Stimulated activated memory B cell treated with anti-CD40 and anti-IgM and Interleukin-4, amounts not matched to agents 10 μg/mL and 1 μg/mL and 100 μg/mL, for 72 hours (primary cell): Measurements from ENCODE around the gene RAB11FIP5.

Experiments used
- ATAC-seq: fragments of 150-1000 bp; cut with Tn5 transposase; 2 replicates; pipeline ENCODE4 v1.10.0; 2021
- H3K27ac Mint-ChIP-seq: one replicate; pipeline ENCODE4 v1.8.0; 2022; ENCODE audit warnings: mild to moderate bottlenecking, mixed read lengths
- H3K27me3 Mint-ChIP-seq: one replicate; pipeline ENCODE4 v1.8.0; 2022; ENCODE audit warnings: mixed read lengths
- H3K36me3 Mint-ChIP-seq: one replicate; pipeline ENCODE4 v1.8.0; 2022; ENCODE audit warnings: mixed read lengths
- H3K4me1 Mint-ChIP-seq: one replicate; pipeline ENCODE4 v1.8.0; 2022; ENCODE audit warnings: mixed read lengths
- H3K4me3 Mint-ChIP-seq: one replicate; pipeline ENCODE4 v1.8.0; 2022; ENCODE audit warnings: mild to moderate bottlenecking, moderate library complexity, mixed read lengths
- H3K9me3 Mint-ChIP-seq: one replicate; pipeline ENCODE4 v1.8.0; 2022; ENCODE audit warnings: mixed read lengths

The RAB11FIP5 gene

DNA sequence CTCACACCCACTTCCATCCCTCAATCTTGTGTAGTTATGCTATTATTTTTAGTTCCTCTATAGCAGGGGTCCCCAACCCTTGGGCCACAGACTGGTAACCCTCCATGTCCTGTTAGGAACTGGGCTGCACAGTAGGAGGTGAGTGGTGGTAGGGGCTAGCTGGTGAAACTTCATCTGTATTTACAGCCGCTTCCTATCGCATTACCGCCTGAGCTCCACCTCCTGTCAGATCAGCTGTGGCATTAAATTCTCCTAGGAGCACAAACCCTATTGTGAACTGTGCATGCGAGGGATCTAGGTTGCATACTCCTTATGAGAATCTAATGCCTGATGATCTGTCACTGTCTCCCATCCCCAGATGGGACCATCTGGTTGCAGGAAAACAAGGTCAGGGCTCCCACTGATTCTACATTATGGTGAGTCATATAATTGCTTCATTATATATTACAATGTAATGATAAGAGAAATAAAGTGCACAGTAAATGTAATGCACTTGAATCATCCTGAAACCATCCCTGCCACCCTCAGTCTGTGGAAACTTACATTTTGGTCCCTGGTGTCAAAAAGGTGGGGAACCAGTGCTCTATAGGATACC lies 1.6 kb upstream of the RAB11FIP5 start:
- ATAC-seq = no peak
- Mint-ChIP-seq H3K36me3 (no peaks in the 10 kb centered on the region), H3K4me1 (peaks cover 14% of the 10 kb centered on the region), H3K4me3 (peak overlapping the region; percentile 38), H3K27ac (no peak overlapping the region), H3K9me3 (no peaks in the 10 kb centered on the region), H3K27me3 (no peaks in the 10 kb centered on the region)

DNA sequence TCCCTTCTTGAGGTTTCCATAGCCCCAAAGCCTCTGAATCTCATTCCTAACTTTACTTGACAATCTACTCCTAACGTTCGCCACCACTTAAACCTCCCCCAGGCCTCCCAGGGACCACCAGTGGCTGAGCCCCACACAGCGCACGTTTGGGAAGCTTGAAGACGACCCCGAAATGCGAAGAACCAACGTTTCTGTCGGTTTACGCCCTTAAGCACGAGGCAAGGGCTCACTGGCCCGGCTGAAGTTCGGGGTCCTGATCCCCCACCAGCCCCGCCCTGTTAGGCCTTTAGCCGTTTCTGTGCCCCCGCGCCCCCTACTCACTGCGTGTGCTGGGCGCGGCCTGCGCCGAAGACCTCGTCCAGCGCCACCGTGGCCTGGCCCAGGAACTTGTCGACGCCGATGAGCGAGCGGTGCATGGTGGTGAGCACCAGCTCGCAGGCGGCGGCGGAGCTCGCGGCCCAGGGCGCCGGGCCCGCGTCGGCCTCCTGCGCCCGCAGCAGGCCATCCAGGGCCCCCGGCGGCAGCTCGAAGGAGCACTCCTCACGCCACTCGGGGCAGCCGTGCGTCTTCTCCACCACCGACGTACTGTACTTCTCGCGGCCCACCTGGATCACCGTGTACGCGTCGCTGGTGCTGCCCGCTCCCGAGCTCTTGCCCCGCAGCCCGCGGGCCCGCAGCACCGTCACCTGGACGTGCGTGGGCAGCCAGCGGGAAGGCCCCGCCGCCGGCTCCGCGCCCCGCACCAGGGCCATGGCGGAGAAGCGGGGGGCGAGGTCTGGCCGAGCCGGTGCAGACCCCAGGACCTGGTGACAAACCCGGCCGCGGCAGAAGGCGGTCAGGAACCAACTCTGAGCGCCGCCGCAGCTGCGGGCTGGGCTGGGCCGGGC lies 479 bp downstream of the RAB11FIP5 start:
- Mint-ChIP-seq H3K27ac (no peak overlapping the region), H3K9me3 (no peaks in the 10 kb centered on the region), H3K4me3 (peak overlapping the region; percentile 60), H3K36me3 (no peaks in the 10 kb centered on the region), H3K4me1 (peaks cover 18% of the 10 kb centered on the region), H3K27me3 (no peaks in the 10 kb centered on the region)
- peak; percentile 31 for ATAC-seq

DNA sequence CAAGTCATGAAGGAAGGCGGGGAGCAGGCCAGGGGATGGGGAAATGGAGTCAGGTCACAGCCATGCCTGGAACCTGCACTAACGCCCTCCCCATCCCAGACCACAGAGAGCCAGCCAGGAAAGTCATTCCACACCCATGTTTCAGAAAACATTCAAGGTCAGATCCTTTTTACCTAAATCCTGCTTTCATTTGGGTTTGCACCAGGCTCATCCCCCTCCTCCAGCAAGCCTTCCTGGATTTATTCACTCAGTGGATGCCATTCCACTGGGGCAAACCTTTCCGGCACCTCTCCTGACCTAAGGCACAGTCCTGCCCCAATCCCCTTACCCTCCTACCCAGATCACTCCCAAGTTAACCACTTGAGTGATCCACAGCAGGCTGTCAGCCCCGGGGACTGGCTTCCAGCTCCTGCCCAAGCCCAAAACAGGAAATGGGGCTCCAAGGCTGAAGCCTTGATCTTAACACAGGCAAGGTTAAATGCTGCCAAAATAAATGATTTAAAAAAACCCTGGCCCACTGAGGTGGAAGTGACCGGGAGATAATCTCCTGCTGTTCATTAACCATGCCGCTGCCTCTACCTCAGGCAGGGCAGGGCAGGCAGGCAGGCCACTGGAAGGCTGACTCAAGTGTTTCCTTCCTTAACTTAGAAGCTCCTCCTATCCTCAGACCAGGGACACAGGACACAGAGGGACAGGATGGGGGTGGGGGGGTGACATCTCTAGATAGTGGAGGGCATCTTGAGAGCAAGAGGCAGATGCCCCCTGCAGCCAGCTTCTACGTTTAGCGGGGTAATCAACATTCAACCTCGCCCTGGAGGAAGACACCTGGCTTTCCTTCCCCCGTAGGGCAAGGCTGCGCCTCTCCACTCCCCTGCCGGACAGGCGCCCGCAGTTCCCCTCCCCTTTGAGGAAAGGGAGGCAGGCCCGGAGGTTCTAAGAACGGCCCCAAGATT lies 1.4 kb downstream of the RAB11FIP5 start:
- Mint-ChIP-seq H3K27me3 (no peaks in the 10 kb centered on the region), H3K4me3 (peak overlapping the region; percentile 60), H3K4me1 (peaks cover 24% of the 10 kb centered on the region), H3K36me3 (no peaks in the 10 kb centered on the region), H3K27ac (no peak overlapping the region), H3K9me3 (no peaks in the 10 kb centered on the region)
- ATAC-seq = no peak

DNA sequence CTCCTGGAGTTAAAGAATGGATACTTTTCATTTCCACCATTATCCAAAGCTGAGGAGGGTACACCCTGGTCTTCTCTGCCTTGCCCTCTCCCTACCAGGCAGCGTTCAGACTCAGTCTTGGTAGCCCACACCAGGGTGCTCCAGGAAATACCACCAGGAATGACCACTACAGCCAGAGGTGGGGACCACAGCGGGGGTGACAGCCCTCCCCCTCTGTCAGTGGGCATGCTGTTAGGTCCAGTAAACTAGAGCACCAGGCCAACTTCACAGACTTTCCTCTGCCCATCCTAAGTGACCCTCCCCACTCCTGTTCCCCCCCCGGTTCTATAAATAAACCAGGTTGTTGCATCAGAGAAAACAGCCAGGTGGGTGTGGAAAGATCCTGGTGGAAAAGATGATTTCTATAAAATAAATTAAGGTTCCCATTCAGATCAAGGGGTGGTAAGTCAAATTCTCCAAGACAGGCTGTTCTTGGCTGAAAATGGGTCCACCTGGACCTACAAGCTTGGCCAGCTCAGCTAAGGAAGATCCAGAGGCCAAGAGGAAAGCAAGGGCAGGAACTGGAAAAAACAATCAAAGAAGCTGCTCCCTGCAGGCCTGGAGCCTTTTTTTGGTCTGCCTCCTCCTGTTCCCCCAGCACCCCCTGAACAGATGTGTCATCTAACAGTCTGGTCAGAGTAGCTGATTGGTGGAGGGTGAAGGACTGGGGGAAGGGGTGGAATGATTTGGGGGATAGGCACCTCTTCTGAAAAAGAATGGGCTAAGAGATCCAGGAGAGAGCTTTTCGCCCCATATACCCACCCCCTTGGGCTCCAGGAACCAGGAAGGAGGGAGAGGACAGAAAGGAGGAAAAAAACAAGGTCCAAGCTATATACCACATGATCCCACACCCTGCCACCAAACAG lies 2.3 kb downstream of the RAB11FIP5 start:
- no peaks in the 10 kb centered on the region for H3K9me3 Mint-ChIP-seq
- no peak for ATAC-seq
- no peaks in the 10 kb centered on the region for H3K27me3 Mint-ChIP-seq
- peaks cover 24% of the 10 kb centered on the region for H3K4me1 Mint-ChIP-seq
- no peaks in the 10 kb centered on the region for H3K36me3 Mint-ChIP-seq
- H3K27ac Mint-ChIP-seq = no peak overlapping the region
- no peak overlapping the region for H3K4me3 Mint-ChIP-seq

DNA sequence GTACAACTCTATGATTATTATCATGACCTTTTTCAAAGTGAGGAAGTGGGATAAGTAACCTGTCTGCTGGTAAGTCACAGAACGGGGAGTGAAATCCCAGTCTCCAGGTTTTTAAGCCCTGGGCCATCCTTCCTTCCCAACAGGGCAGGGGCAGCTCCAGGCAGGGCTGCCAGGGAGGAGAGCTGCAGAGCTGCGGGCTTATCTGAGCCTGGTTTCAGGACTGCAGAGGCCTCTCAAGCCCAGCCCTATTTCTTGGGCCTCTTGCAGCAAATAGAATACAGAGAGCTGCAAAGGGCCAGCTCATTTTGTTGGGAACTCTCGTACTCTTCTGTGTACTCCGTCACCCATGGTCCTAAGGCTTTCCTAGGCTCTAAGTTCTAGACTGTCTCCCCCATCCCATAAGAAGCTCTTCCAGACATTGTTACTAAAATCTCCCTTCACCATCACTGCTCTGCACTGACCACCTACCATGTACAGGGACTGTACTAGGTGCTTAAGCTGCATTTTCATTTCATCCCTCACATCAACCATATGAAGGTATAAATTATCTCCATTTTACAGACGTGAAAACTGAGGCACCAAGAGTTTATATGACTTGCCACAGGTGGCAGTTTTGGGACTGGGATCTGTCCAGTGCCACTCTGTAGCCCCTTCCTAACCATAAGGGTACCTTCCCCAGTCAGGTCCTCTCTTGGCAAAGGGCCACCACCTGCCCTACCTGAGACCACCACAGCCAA lies 3.1 kb downstream of the RAB11FIP5 start:
- Mint-ChIP-seq H3K4me3 (no peak overlapping the region), H3K27me3 (no peaks in the 10 kb centered on the region), H3K4me1 (peaks cover 24% of the 10 kb centered on the region), H3K36me3 (no peaks in the 10 kb centered on the region), H3K9me3 (no peaks in the 10 kb centered on the region), H3K27ac (no peak overlapping the region)
- no peak for ATAC-seq

DNA sequence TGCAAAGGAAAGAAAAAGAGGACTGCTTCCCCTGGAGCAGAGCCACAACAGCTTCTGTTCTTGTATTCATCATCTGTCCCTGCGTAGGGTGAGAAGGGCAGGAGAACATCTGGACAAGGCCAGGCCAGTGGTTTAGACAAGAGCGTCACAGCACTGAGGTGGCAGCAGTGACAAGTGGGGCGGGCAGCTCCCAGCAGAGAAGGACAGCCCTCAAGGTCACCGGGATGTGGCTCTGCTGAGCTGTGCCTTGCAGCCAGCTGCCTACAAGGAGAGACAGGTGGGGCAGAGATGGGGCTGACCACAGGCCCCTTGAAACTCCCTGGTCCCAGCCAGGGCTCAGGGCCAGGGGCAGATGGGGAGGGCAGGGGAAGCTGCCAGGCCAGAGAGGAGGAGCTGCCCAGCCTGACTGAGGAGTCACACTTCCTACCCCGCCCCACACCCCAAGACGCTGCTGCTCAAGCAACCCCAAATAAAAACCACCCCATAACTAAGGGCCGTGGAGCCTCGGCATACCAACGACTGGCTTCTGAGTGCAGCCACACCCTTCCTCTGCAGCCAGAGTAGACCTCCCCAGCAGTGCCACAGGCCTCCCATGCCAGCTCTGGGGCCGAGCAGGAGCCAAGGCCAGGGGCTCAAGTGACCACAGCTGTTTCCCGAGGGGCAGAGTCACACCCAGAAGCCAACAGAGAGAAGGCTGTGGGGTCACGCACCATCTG lies 5.4 kb downstream of the RAB11FIP5 start:
- H3K36me3 Mint-ChIP-seq = no peaks in the 10 kb centered on the region
- peaks cover 24% of the 10 kb centered on the region for H3K4me1 Mint-ChIP-seq
- no peak for ATAC-seq
- H3K27me3 Mint-ChIP-seq = no peaks in the 10 kb centered on the region
- no peaks in the 10 kb centered on the region for H3K9me3 Mint-ChIP-seq
- no peak overlapping the region for H3K27ac Mint-ChIP-seq
- H3K4me3 Mint-ChIP-seq = no peak overlapping the region

DNA sequence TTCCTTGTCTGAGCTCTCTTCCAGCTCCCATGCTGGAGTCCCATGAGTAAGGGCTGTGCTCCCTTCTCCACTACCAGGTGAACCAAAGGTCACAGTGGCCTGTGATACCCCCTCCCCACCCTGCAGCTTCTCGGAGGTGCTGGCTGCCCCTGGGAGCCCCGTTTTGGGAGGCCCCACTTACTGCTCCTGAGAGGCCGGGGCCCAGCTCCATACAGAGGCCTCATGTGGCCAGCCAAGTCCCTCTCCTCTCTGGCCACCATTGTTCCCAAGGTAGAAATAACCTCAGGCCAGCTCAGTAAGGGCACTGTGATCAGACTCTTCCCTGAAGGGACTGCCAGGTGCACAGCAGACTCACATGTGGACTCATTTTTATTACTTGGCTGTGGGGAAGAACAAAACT lies 6.0 kb downstream of the RAB11FIP5 start:
- H3K27me3 Mint-ChIP-seq = no peaks in the 10 kb centered on the region
- ATAC-seq = no peak
- no peaks in the 10 kb centered on the region for H3K9me3 Mint-ChIP-seq
- peaks cover 19% of the 10 kb centered on the region for H3K4me1 Mint-ChIP-seq
- no peak overlapping the region for H3K27ac Mint-ChIP-seq
- H3K36me3 Mint-ChIP-seq = no peaks in the 10 kb centered on the region
- H3K4me3 Mint-ChIP-seq = no peak overlapping the region

DNA sequence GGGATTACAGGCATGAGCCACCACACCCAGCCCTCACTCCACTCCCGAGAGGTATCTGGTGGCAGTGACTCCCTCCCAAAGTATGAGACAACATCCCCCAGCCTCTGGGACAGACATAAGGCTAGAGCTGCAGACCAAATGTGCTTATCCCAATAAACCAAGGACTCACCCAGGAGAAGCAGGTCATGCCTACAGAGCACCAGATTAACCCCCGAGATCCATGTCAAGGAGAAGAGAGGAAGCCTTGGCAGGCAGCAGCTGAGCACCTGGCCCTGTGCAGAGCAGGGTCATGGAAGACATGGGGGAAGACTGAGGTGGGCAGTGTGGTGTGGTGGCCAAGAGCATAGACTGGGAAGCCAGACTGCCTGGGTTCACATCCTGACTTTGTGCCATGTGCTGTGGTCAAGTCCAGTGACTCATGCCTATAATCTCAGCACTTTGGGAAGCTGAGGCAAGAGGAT lies 7.2 kb downstream of the RAB11FIP5 start:
- Mint-ChIP-seq H3K4me3 (no peak overlapping the region), H3K27me3 (no peaks in the 10 kb centered on the region), H3K27ac (no peak overlapping the region), H3K36me3 (no peaks in the 10 kb centered on the region), H3K9me3 (no peaks in the 10 kb centered on the region), H3K4me1 (peaks cover 10% of the 10 kb centered on the region)
- ATAC-seq = no peak

DNA sequence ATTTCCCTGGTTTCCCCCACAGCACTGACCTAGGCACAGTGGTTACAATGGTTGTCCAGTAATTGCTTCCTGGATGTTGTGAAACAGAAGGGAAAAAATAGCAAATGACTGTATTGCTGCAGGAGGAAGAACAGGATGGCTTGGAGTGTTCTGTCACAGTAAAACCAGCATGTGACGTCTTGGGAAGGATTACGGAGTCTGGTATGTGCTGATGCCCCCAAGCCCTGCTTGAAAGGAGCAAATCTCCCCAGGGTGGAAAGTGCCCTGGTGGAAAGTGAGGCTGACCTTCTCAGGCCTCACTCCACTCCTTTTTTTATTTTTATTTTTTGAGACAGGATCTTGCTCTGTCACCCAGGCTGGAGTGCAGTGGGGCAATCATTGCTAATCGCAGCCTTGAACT lies 7.8 kb downstream of the RAB11FIP5 start:
- no peaks in the 10 kb centered on the region for H3K36me3 Mint-ChIP-seq
- H3K27me3 Mint-ChIP-seq = no peaks in the 10 kb centered on the region
- no peak overlapping the region for H3K4me3 Mint-ChIP-seq
- peaks cover 10% of the 10 kb centered on the region for H3K4me1 Mint-ChIP-seq
- H3K9me3 Mint-ChIP-seq = no peaks in the 10 kb centered on the region
- H3K27ac Mint-ChIP-seq = no peak overlapping the region
- ATAC-seq = no peak

DNA sequence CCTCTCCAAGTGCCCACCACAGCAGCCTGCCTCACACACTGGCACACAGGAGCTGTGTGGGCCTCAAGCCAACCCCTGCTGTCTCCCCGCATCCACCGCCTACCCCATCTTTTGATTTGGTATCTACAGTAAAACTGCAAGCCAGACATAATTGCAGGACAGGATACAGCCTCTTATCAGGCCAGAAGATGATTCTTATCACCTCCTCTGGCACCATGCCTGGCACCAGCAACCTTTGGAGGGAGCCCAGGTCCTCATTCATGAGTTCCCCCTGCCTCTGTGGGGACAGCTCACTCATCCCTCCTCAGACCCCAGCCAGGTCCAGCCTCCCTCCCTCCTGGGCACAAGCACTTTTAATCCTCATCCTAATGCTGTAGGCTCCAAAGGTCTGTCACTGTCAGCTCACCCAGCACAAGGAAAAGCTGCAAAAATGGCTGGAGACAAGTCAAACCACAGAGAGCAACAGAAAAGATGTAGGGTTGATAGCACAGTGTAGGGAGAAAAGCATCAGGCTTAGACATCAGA lies 9.7 kb downstream of the RAB11FIP5 start:
- peaks cover 10% of the 10 kb centered on the region for H3K4me1 Mint-ChIP-seq
- H3K27ac Mint-ChIP-seq = no peak overlapping the region
- H3K9me3 Mint-ChIP-seq = no peaks in the 10 kb centered on the region
- no peak for ATAC-seq
- H3K36me3 Mint-ChIP-seq = no peaks in the 10 kb centered on the region
- no peaks in the 10 kb centered on the region for H3K27me3 Mint-ChIP-seq
- no peak overlapping the region for H3K4me3 Mint-ChIP-seq

DNA sequence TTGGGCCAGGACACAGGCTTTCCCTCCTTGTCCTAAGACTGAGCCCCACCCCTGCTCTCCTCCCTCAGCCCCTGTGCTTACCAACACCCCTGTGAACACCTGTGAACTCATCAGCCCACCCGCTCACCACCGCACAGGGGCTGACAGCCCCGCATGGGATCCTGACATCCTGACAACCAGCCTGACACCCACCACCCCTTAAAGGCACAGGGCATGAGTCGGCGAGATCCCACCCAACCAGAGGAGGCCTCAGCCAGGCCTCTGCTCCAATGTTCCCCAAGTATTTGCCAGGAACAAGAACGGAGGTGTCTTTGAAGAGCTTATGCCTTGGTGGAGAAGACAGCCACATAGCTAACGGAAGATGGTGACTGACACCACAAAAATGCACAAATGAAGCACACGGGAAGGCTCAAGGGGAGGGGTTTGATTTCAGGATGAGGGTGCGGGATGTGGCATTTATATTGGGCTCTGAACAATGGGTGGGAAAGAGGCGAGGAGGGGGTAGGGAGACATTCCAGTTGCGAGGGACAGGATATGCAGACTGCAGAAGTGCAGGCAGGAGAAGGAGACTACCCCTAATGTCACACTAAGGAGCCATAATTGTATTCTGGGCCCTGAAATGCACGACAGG lies 11.0 kb downstream of the RAB11FIP5 start:
- Mint-ChIP-seq H3K9me3 (no peaks in the 10 kb centered on the region), H3K36me3 (no peaks in the 10 kb centered on the region), H3K27ac (no peak overlapping the region), H3K4me3 (no peak overlapping the region), H3K4me1 (peaks cover 1% of the 10 kb centered on the region), H3K27me3 (no peaks in the 10 kb centered on the region)
- no peak for ATAC-seq

DNA sequence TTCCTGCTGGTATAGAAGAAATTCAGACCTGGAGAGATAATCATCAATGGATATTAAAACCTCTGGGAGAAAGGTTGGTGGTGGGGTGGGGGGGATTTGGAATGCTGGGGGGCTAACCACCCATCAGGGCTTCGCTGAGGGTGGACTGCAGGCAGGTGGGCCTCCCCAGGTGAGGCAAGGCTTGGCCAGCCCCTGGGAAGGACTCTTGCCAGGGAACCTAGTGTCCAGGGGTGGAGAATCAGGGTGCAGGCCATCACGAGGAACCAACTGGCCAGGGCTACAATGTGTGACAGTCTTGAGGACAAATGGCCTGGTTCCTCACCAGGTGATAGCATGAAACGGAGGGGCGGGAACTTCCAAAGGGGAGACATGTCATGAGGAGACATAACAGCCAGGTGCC lies 11.8 kb downstream of the RAB11FIP5 start:
- no peaks in the 10 kb centered on the region for H3K4me1 Mint-ChIP-seq
- no peaks in the 10 kb centered on the region for H3K9me3 Mint-ChIP-seq
- no peak overlapping the region for H3K4me3 Mint-ChIP-seq
- no peak for ATAC-seq
- H3K36me3 Mint-ChIP-seq = no peaks in the 10 kb centered on the region
- H3K27ac Mint-ChIP-seq = no peak overlapping the region
- no peaks in the 10 kb centered on the region for H3K27me3 Mint-ChIP-seq

DNA sequence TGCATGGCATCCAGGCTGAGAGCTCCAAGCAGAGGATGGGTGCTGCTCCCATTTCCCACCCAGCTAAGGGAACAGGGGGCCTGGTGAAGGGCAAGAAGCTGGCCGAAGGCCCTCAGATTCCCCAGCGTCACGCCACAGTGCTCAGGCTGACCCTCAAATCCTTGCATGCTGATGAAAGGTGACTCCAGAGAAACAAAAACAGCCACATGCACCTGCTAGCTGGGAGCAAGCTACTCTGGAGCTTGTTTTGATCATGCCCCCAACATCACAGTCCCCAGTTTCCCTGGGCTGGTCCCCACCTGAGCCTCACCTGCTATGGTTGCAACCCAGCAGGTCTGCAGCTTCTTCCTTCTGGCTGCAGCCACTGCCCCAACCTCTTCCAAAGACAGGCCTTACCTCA lies 13.3 kb downstream of the RAB11FIP5 start:
- H3K4me1 Mint-ChIP-seq = no peaks in the 10 kb centered on the region
- no peaks in the 10 kb centered on the region for H3K36me3 Mint-ChIP-seq
- no peak overlapping the region for H3K4me3 Mint-ChIP-seq
- H3K9me3 Mint-ChIP-seq = no peaks in the 10 kb centered on the region
- ATAC-seq = no peak
- H3K27ac Mint-ChIP-seq = no peak overlapping the region
- no peaks in the 10 kb centered on the region for H3K27me3 Mint-ChIP-seq
